HG02623 (cell line): ENCODE measurements around the gene PAGE2B.
"Not testable (repeated sequence)": the region's sequence is repeated elsewhere in the genome, so short reads cannot be mapped to it uniquely, and the experiment has no call there.

Experiments
- ATAC-seq: cut with Tn5 transposase; IDR thresholded peaks from one replicate; pipeline ENCODE4 v1.9.1; 2021; ENCODE audit warnings: moderate library complexity; ENCODE audit not compliant: unreplicated experiment

PAGE2B gene

GRCh38 chrX:55074851-55075467 is at the start of gene PAGE2B:
Gene PAGE2B, plus strand, starts transcription at chrX:55075030. Its CDS starts 1,012 bp downstream, at chrX:55076042.
- ATAC-seq: no peak

- no peak for ATAC-seq
Measured at GRCh38 chrX:55026143-55026542, 48.7 kb upstream of the PAGE2B start.

- ATAC-seq: no peak
Measured at GRCh38 chrX:55026840-55027239, 48.0 kb upstream of the PAGE2B start.

GRCh38 chrX:55028040-55028439 is 46.8 kb upstream of the PAGE2B start:
- no peak for ATAC-seq

GRCh38 chrX:55028611-55029010 is 46.2 kb upstream of the PAGE2B start:
- no peak for ATAC-seq

GRCh38 chrX:55029291-55029690 is 45.5 kb upstream of the PAGE2B start:
- ATAC-seq: no peak

- ATAC-seq: no peak
Measured at GRCh38 chrX:55030271-55031205, 44.3 kb upstream of the PAGE2B start, which contains the start of gene ALAS2. Gene ALAS2, minus strand, starts transcription at chrX:55030977. Its CDS starts 4,977 bp downstream, at chrX:55026000.

- ATAC-seq: no peak
Measured at GRCh38 chrX:55033429-55033828, 41.4 kb upstream of the PAGE2B start.

- ATAC-seq: no peak
Measured at GRCh38 chrX:55039471-55039870, 35.4 kb upstream of the PAGE2B start.

- ATAC-seq: no peak
Measured at GRCh38 chrX:55041514-55041913, 33.3 kb upstream of the PAGE2B start.

- ATAC-seq: not testable (repeated sequence)
Measured at GRCh38 chrX:55050599-55050998, 24.2 kb upstream of the PAGE2B start.

GRCh38 chrX:55056820-55057674 is 17.8 kb upstream of the PAGE2B start:
- ATAC-seq: no peak

GRCh38 chrX:55057675-55058249 is 17.1 kb upstream of the PAGE2B start:
- ATAC-seq: no peak

- not testable (repeated sequence) for ATAC-seq
Measured at GRCh38 chrX:55067180-55067579, 7.7 kb upstream of the PAGE2B start.

GRCh38 chrX:55072286-55072685 is 2.5 kb upstream of the PAGE2B start:
- no peak for ATAC-seq

- no peak for ATAC-seq
Measured at GRCh38 chrX:55088795-55089489, 14.1 kb downstream of the PAGE2B start, which contains the start of gene PAGE2. Gene PAGE2, plus strand, starts transcription at chrX:55089018. Its CDS starts 1,003 bp downstream, at chrX:55090021.

- no peak for ATAC-seq
Measured at GRCh38 chrX:55098691-55099090, 23.9 kb downstream of the PAGE2B start.

- no peak for ATAC-seq
Measured at GRCh38 chrX:55099162-55099561, 24.3 kb downstream of the PAGE2B start.

GRCh38 chrX:55102754-55103153 is 27.9 kb downstream of the PAGE2B start:
- no peak for ATAC-seq

GRCh38 chrX:55107262-55107661 is 32.4 kb downstream of the PAGE2B start:
- no peak for ATAC-seq
